WTC11 (cell line): ENCODE measurements around the gene LPP. TPM values are rescaled to one million over a fixed set of nuclear protein-coding genes. Genes with fewer than 3 reads are reported as not detected.

ENCODE experiments used
- ATAC-seq: fragments of 200-7000 bp; cut with Tn5 transposase; 2 replicates; pipeline ENCODE4 v1.10.0; 2021; ENCODE audit warnings: mild to moderate bottlenecking, moderate library complexity
- CTCF ChIA-PET: fragments of 300-600 bp; sonication (Branson Sonifier 250); formaldehyde crosslinking; loops from one replicate; lab custom pipeline; 2021; ENCODE audit warnings: antibody characterized with exemption; lab: Charles Lee
- POLR2A ChIA-PET: fragments of 350-600 bp; sonication (Branson Sonifier 250); formaldehyde crosslinking; loops from one replicate; lab custom pipeline; 2021; ENCODE audit warnings: antibody characterized with exemption; lab: Charles Lee
- DNase-seq: peaks from one replicate; pipeline ENCODE4 v3.0.0; 2021; ENCODE audit warnings: low spot score
- H3K27ac Mint-ChIP-seq: 2 replicates; pipeline ENCODE4 v1.8.0; 2021; ENCODE audit warnings: mixed read lengths
- H3K27me3 Mint-ChIP-seq: 2 replicates; pipeline ENCODE4 v1.8.0; 2021; ENCODE audit warnings: low read depth, mild to moderate bottlenecking, moderate library complexity, mixed read lengths
- H3K36me3 Mint-ChIP-seq: 2 replicates; pipeline ENCODE4 v1.8.0; 2021; ENCODE audit warnings: mixed read lengths
- H3K4me1 Mint-ChIP-seq: 2 replicates; pipeline ENCODE4 v1.8.0; 2022; ENCODE audit warnings: mixed read lengths
- H3K4me3 Mint-ChIP-seq: 2 replicates; pipeline ENCODE4 v1.8.0; 2021; ENCODE audit warnings: mild to moderate bottlenecking, moderate library complexity, mixed read lengths
- H3K9me3 Mint-ChIP-seq: 2 replicates; pipeline ENCODE4 v1.8.0; 2021; ENCODE audit warnings: mixed read lengths
- CBFB ChIP-seq: sonication (generic); formaldehyde crosslinking; IDR thresholded peaks from 2 replicates; pipeline ENCODE4 v1.8.1; 2022; ENCODE audit warnings: mild to moderate bottlenecking, low read depth, missing genetic modification reagents
- EMX1 ChIP-seq: fragments of 250-450 bp; sonication (Bioruptor Pico); IDR thresholded peaks from 2 replicates; pipeline ENCODE4 v1.8.0; 2021; ENCODE audit warnings: mild to moderate bottlenecking
- ESRRA ChIP-seq: sonication (generic); formaldehyde crosslinking; IDR thresholded peaks from 2 replicates; pipeline ENCODE4 v1.8.1; 2022; ENCODE audit warnings: mild to moderate bottlenecking, missing genetic modification reagents, borderline replicate concordance
- ETV6 ChIP-seq: sonication (generic); formaldehyde crosslinking; IDR thresholded peaks from 2 replicates; pipeline ENCODE4 v1.8.1; 2022; ENCODE audit warnings: mild to moderate bottlenecking, missing genetic modification reagents
- FOXJ3 ChIP-seq: sonication (generic); formaldehyde crosslinking; IDR thresholded peaks from 2 replicates; pipeline ENCODE4 v1.9.0; 2021; ENCODE audit warnings: missing genetic modification reagents, mild to moderate bottlenecking, borderline replicate concordance
- MXD4 ChIP-seq: fragments of 250-450 bp; sonication (Bioruptor Pico); IDR thresholded peaks from 2 replicates; pipeline ENCODE4 v1.8.0; 2021; ENCODE audit warnings: mild to moderate bottlenecking, moderate library complexity, borderline replicate concordance
- NFE2L1 ChIP-seq: sonication (generic); formaldehyde crosslinking; IDR thresholded peaks from 2 replicates; pipeline ENCODE4 v1.8.1; 2023; ENCODE audit warnings: missing genetic modification reagents
- NR2C2 ChIP-seq: sonication (generic); formaldehyde crosslinking; IDR thresholded peaks from 2 replicates; pipeline ENCODE4 v1.8.0; 2022; ENCODE audit warnings: mild to moderate bottlenecking, missing genetic modification reagents
- RORB ChIP-seq: fragments of 250-450 bp; sonication (Bioruptor Pico); IDR thresholded peaks from 2 replicates; pipeline ENCODE4 v1.9.0; 2021; ENCODE audit warnings: mild to moderate bottlenecking
- SMAD3 ChIP-seq: sonication (generic); formaldehyde crosslinking; IDR thresholded peaks from 2 replicates; pipeline ENCODE4 v1.8.0; 2022; ENCODE audit warnings: missing genetic modification reagents, mild to moderate bottlenecking, borderline replicate concordance
- SMAD4 ChIP-seq: sonication (generic); formaldehyde crosslinking; IDR thresholded peaks from 2 replicates; pipeline ENCODE4 v1.8.0; 2022; ENCODE audit warnings: mild to moderate bottlenecking, missing genetic modification reagents
- SP1 ChIP-seq: sonication (generic); formaldehyde crosslinking; conservative IDR thresholded peaks from 2 replicates; pipeline ENCODE4 v1.8.1; 2022; ENCODE audit warnings: missing genetic modification reagents
- TEAD4 ChIP-seq: sonication (generic); formaldehyde crosslinking; IDR thresholded peaks from 2 replicates; pipeline ENCODE4 v1.8.0; 2022; ENCODE audit warnings: mild to moderate bottlenecking, missing genetic modification reagents
- ZNF219 ChIP-seq: sonication (generic); formaldehyde crosslinking; IDR thresholded peaks from 2 replicates; pipeline ENCODE4 v1.8.0; 2023; ENCODE audit warnings: missing genetic modification reagents, mild to moderate bottlenecking, borderline replicate concordance
- ZNF317 ChIP-seq: sonication (generic); formaldehyde crosslinking; IDR thresholded peaks from 2 replicates; pipeline ENCODE4 v1.8.1; 2023; ENCODE audit warnings: low read depth, mild to moderate bottlenecking, moderate library complexity, missing genetic modification reagents, borderline replicate concordance
- ZNF396 ChIP-seq: fragments of 250-450 bp; sonication (Bioruptor Pico); IDR thresholded peaks from 2 replicates; pipeline ENCODE4 v1.8.0; 2021; ENCODE audit warnings: mild to moderate bottlenecking, moderate library complexity, borderline replicate concordance
- total RNA-seq: library from RNA; stranded (reverse); gene quantifications from 3 replicates; pipeline ENCODE4 v1.2.3, GENCODE V29; 2021
- TF ChIP-seq, protein P1 (sequence below): sonication (generic); formaldehyde crosslinking; IDR thresholded peaks from 2 replicates; pipeline ENCODE4 v1.8.0; 2022; ENCODE audit warnings: mild to moderate bottlenecking, missing genetic modification reagents
- TF ChIP-seq, protein P2 (sequence below): sonication (generic); formaldehyde crosslinking; IDR thresholded peaks from 2 replicates; pipeline ENCODE4 v1.8.1; 2023; ENCODE audit warnings: mild to moderate bottlenecking, missing genetic modification reagents
- TF ChIP-seq, protein P3 (sequence below): sonication (generic); formaldehyde crosslinking; IDR thresholded peaks from 2 replicates; pipeline ENCODE4 v1.8.1; 2023; ENCODE audit warnings: mild to moderate bottlenecking, missing genetic modification reagents, borderline replicate concordance
- TF ChIP-seq, protein P4 (sequence below): sonication (generic); formaldehyde crosslinking; IDR thresholded peaks from 2 replicates; pipeline ENCODE4 v1.8.1; 2023; ENCODE audit warnings: mild to moderate bottlenecking, moderate library complexity, missing genetic modification reagents
- TF ChIP-seq, protein P5 (sequence below): fragments of 250-450 bp; sonication (Bioruptor Pico); IDR thresholded peaks from 2 replicates; pipeline ENCODE4 v1.9.0; 2021; ENCODE audit warnings: mild to moderate bottlenecking

The LPP gene
- total RNA-seq, 1 experiment from 2014 or later: 49.6 TPM

DNA sequence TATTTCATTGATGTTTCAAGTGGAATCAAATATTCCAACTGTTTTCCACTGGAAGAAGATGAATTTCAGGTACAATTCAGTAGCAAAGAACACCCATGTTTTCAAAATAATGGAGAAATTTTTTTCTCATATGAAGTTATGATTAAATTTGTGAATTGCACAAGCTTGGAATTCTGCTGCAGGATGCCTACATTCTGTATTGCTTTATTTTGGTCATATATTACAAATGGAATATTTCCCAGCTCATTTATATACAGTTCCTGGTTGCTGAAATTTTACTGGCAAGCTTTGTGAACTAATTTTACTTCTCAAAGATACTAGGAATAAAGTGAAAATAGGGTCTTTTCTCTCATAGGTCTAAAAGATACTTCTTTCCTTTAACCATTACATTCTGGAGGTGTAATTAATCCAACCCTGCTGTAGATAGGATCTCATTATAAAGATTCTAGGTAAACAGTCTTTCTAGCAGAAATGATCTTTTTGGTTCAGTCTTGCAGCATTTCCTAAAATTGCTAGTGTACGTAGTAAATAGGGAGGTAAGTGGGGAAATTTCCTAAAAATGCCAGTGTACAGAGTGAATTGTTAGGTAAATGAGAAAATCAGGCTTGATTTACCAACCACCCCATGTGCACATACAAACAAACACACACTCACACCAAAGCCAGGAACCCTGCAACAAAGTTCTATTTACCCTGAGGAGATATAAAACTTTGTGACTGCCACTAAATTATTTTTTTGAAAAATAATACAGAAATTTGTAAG is 624.3 kb downstream of the LPP start:
- Mint-ChIP-seq H3K27ac (peak overlapping the region; percentile 24; the same call in 1 of the 2 replicates), H3K9me3 (no peaks in the 10 kb centered on the region), H3K36me3 (0 out of 2 replicates have a peak, but pooled peaks cover 3% of the 10 kb centered on the region), H3K4me3 (no peak overlapping the region), H3K4me1 (peaks cover 27% of the 10 kb centered on the region), H3K27me3 (no peaks in the 10 kb centered on the region)
- ATAC-seq (no peak), DNase-seq (no peak)
- POLR2A ChIA-PET: no interaction called here
- TF ChIP-seq ETV6 (CRISPR knock-in tag): no peak
- no peak for TF ChIP-seq SMAD4
- TF ChIP-seq ZNF396: no peak
- CTCF ChIA-PET: no interaction called here

DNA sequence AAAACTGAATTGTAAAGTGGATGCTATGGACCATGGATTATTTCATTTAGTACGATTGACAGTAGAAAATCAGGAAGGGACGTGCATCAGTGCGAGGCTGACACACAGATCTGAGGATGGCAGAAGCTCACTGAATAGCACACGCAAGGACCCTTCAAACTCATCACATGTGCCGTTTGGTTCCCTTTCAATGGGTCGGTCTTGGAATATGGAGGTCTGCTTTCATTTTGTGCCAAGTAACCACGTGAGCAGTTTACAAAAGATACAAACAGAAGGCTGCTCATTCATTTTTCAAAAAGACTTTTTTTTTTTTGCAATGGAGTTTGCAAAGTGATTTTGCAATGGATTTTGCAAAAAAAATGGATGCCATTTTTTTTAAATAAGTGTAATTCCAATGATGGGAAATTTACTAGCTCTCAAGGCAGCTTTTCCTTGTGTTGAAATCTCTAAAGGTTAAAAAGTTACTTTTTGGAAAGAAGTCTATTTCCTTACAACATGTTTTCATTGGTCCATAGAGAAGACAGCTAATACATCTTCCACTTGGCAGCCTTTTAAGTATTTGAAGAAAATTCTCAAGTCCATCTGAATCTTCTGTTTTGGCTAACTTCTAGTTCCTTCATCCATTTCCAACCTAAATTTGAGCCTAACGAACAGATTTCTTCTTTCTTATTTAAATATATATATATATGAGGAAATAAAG is 625.5 kb downstream of the LPP start:
- TF ChIP-seq SMAD4 (no peak), SMAD3 (CRISPR knock-in tag) (no peak), NFE2L1 (CRISPR knock-in tag) (no peak), TEAD4 (CRISPR knock-in tag) (no peak), FOXJ3 (no peak), CBFB (no peak), EMX1 (CRISPR knock-in tag) (no peak)
- TF ChIP-seq, protein P1, sequence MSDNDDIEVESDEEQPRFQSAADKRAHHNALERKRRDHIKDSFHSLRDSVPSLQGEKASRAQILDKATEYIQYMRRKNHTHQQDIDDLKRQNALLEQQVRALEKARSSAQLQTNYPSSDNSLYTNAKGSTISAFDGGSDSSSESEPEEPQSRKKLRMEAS: no peak
- TF ChIP-seq, protein P2, sequence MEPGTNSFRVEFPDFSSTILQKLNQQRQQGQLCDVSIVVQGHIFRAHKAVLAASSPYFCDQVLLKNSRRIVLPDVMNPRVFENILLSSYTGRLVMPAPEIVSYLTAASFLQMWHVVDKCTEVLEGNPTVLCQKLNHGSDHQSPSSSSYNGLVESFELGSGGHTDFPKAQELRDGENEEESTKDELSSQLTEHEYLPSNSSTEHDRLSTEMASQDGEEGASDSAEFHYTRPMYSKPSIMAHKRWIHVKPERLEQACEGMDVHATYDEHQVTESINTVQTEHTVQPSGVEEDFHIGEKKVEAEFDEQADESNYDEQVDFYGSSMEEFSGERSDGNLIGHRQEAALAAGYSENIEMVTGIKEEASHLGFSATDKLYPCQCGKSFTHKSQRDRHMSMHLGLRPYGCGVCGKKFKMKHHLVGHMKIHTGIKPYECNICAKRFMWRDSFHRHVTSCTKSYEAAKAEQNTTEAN (CRISPR knock-in tag): no peak
- TF ChIP-seq, all 79 proteins: peak for 0
- H3K9me3 Mint-ChIP-seq: no peaks in the 10 kb centered on the region
- peaks cover 27% of the 10 kb centered on the region for H3K4me1 Mint-ChIP-seq
- no peak for ATAC-seq
- POLR2A ChIA-PET: no interaction called here
- 0 out of 2 replicates have a peak, but pooled peaks cover 3% of the 10 kb centered on the region for H3K36me3 Mint-ChIP-seq
- no peak for DNase-seq
- H3K27ac Mint-ChIP-seq: no peak overlapping the region
- no peak overlapping the region for H3K4me3 Mint-ChIP-seq
- CTCF ChIA-PET: no interaction called here
- H3K27me3 Mint-ChIP-seq: no peaks in the 10 kb centered on the region

DNA sequence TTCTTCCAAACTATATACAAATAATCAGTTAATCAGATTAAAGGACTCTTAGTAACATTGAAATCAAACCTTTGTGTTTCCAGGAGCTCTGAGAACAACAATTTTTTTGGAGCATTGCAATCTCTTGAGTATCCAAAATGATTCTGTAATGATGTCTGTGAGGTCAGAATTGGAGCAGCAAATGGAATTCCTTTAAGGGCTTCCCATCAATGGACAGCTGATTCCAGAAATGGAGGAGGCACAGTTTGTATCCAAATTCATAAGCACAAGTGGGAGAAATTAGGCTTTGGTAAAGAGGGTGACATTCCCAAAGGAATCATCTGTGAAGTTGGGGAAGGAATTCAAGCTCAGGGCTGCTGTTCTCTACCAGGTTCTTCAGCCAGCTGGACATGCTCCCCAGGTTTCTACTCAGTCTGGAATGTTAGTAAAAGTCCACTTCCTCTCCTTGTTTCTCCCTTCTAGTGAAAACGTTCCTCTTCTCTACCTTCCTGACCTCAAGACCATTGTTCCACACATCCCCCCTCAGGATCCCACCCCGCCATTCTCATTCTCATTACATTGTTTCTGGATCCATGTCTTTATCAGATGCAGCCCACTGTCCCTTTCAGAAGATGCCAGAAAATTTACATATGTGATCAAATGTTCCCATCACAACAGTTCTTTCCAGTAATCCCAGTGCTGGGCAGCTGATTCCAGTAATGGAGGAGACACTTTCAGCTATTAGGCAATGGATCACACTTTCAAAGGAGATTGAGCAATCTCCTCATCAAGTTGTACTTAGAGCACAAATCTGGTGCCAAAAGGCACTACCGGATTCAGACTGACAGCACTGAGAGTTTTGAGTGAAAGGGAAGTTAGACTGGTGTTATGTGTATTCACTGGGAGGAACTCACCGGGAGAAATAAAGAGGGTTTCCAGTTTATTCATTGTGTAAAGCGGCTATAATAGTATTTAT is 626.5 kb downstream of the LPP start:
- Mint-ChIP-seq H3K36me3 (0 out of 2 replicates have a peak, but pooled peaks cover 3% of the 10 kb centered on the region), H3K27me3 (no peaks in the 10 kb centered on the region), H3K4me1 (peaks cover 27% of the 10 kb centered on the region), H3K4me3 (no peak overlapping the region), H3K27ac (no peak overlapping the region), H3K9me3 (no peaks in the 10 kb centered on the region)
- ChIA-PET POLR2A (no interaction called here), CTCF (interaction anchor here (0.9 kb wide), 1 partner anchor 261 kb away, joined by 3 read pairs; no protein-coding TSS in a partner anchor)
- ATAC-seq (no peak), DNase-seq (no peak)
- TF ChIP-seq MXD4 (CRISPR knock-in tag) (no peak), EMX1 (CRISPR knock-in tag) (no peak), ZNF317 (CRISPR knock-in tag) (no peak), RORB (CRISPR knock-in tag) (no peak), SP1 (no peak), ZNF219 (CRISPR knock-in tag) (no peak), NR2C2 (no peak), ESRRA (no peak), TEAD4 (CRISPR knock-in tag) (no peak)
- TF ChIP-seq, protein P3, sequence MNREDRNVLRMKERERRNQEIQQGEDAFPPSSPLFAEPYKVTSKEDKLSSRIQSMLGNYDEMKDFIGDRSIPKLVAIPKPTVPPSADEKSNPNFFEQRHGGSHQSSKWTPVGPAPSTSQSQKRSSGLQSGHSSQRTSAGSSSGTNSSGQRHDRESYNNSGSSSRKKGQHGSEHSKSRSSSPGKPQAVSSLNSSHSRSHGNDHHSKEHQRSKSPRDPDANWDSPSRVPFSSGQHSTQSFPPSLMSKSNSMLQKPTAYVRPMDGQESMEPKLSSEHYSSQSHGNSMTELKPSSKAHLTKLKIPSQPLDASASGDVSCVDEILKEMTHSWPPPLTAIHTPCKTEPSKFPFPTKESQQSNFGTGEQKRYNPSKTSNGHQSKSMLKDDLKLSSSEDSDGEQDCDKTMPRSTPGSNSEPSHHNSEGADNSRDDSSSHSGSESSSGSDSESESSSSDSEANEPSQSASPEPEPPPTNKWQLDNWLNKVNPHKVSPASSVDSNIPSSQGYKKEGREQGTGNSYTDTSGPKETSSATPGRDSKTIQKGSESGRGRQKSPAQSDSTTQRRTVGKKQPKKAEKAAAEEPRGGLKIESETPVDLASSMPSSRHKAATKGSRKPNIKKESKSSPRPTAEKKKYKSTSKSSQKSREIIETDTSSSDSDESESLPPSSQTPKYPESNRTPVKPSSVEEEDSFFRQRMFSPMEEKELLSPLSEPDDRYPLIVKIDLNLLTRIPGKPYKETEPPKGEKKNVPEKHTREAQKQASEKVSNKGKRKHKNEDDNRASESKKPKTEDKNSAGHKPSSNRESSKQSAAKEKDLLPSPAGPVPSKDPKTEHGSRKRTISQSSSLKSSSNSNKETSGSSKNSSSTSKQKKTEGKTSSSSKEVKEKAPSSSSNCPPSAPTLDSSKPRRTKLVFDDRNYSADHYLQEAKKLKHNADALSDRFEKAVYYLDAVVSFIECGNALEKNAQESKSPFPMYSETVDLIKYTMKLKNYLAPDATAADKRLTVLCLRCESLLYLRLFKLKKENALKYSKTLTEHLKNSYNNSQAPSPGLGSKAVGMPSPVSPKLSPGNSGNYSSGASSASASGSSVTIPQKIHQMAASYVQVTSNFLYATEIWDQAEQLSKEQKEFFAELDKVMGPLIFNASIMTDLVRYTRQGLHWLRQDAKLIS: no peak
- TF ChIP-seq, protein P4, sequence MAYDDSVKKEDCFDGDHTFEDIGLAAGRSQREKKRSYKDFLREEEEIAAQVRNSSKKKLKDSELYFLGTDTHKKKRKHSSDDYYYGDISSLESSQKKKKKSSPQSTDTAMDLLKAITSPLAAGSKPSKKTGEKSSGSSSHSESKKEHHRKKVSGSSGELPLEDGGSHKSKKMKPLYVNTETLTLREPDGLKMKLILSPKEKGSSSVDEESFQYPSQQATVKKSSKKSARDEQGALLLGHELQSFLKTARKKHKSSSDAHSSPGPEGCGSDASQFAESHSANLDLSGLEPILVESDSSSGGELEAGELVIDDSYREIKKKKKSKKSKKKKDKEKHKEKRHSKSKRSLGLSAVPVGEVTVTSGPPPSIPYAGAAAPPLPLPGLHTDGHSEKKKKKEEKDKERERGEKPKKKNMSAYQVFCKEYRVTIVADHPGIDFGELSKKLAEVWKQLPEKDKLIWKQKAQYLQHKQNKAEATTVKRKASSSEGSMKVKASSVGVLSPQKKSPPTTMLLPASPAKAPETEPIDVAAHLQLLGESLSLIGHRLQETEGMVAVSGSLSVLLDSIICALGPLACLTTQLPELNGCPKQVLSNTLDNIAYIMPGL: no peak
- TF ChIP-seq, protein P5, sequence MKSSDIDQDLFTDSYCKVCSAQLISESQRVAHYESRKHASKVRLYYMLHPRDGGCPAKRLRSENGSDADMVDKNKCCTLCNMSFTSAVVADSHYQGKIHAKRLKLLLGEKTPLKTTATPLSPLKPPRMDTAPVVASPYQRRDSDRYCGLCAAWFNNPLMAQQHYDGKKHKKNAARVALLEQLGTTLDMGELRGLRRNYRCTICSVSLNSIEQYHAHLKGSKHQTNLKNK (CRISPR knock-in tag): no peak
